ENCODE measurements around the gene MCCC1. TPM values are rescaled to one million over a fixed set of nuclear protein-coding genes. Genes with fewer than 3 reads are reported as not detected.

Gene MCCC1
- total RNA-seq, 4 donors from 2014 or later, result 26.4 to 37.3 (median 27.8) TPM

- no peaks in the 10 kb centered on the region for H3K9me3 ChIP-seq
- intact Hi-C loops (cut with DNase I), result no loop called here
- peaks cover 0 to 38% (median 31%) of the 10 kb centered on the region in 4 donors for H3K4me1 ChIP-seq
- H3K27ac ChIP-seq (replicated peaks in 1 of 4), result no peak overlapping the region
- H3K27me3 ChIP-seq, result no peaks in the 10 kb centered on the region
- no peaks in the 10 kb centered on the region for H3K36me3 ChIP-seq
- no peak overlapping the region for H3K4me3 ChIP-seq
- no peak for DNase-seq (ENCODE audit: extremely low spot score)
- TF ChIP-seq, protein P1, sequence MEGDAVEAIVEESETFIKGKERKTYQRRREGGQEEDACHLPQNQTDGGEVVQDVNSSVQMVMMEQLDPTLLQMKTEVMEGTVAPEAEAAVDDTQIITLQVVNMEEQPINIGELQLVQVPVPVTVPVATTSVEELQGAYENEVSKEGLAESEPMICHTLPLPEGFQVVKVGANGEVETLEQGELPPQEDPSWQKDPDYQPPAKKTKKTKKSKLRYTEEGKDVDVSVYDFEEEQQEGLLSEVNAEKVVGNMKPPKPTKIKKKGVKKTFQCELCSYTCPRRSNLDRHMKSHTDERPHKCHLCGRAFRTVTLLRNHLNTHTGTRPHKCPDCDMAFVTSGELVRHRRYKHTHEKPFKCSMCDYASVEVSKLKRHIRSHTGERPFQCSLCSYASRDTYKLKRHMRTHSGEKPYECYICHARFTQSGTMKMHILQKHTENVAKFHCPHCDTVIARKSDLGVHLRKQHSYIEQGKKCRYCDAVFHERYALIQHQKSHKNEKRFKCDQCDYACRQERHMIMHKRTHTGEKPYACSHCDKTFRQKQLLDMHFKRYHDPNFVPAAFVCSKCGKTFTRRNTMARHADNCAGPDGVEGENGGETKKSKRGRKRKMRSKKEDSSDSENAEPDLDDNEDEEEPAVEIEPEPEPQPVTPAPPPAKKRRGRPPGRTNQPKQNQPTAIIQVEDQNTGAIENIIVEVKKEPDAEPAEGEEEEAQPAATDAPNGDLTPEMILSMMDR (IDR thresholded peaks at IDR 0.05), result no peak
Measured at GRCh38 chr3:182969277-182969676, 130.0 kb downstream of the MCCC1 start.

DNA sequence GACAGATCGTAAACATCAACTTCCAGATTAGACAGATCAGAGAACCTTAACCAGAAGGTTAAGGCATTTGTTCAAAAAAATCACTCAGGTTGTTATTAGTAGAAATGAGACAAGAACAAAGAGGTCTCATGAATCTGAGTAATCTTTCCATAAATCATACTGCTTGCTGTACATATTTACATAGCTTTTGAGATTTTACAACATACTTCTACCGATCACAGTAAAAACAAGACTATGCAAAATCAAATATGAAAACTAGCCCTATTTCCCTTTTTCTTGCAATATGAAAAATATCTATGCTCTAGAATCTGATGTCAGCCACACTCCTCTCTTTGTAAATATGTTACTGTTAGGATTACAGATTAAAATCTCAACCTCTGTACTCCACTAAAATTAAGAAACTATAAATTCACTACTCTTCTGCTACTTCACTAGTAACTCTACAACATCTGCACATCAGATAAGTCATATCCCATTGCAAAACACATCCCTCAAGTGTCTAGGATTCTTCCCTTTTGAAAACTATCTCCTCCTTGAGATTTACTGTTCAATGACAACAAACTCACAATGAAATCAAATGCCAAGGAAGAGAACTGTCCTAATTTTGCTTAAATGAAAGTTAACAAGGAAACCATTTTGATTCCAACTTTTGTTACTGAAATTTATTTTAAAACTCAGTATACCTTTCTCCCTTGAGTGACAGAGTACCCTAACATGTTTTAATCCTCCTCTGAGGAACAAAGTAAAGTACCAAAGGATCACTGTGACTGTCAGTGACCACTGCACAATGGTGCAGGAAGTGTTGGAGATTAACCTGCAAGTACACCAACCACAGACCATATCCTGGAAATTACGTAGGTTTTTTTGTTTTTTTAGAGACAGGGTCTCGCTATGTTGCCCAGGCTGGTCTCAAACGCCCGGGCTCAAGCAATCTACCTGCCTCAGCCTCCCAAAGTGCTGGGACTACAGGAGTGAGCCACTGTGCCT lies 131.8 kb downstream of the MCCC1 start:
- no peaks in the 10 kb centered on the region for H3K27me3 ChIP-seq
- H3K9me3 ChIP-seq, result no peaks in the 10 kb centered on the region
- TF ChIP-seq POLR2A (IDR thresholded peaks at IDR 0.05; ENCODE audit: low read depth) (no peak), EP300 (IDR thresholded peaks at IDR 0.05) (no peak), POLR2AphosphoS5 (IDR thresholded peaks at IDR 0.05) (no peak)
- TF ChIP-seq, protein P1 (IDR thresholded peaks at IDR 0.05), result no peak
- H3K4me3 ChIP-seq, result no peak overlapping the region
- intact Hi-C loops (cut with DNase I), result no loop called here
- no peak overlapping the region for H3K27ac ChIP-seq (replicated peaks in 1 of 4)
- peaks cover 0 to 10% (median 0%) of the 10 kb centered on the region in 4 donors for H3K36me3 ChIP-seq
- WGBS, result 81% methylated on average over 6 of the region's 6 CpGs
- peaks cover 0 to 42% (median 35%) of the 10 kb centered on the region in 4 donors for H3K4me1 ChIP-seq
- DNase-seq (ENCODE audit: extremely low spot score), result no peak

DNA sequence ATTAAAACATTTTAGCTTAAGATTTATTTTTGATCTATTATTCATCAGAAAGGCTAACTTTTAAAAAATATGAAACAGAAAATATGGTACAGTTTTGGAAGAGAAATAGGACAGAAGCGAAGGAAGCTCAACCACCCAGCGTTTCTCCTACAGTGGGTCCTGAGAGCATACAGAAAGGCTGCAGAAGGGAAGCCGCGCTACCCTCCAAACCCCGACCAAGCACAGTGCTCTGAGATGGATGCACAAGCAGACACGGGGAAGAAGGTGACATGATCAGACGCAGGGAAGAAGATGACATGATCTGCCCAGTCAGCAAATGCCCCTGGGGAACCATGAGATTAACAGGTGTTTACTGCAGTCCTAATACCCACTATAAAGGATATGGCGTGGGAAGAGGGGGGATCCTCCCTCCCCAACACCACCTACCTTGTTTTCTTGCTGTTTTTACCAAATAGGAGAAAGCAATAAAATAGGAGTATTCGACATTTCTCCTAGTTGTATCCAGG lies 133.4 kb downstream of the MCCC1 start:
- peaks cover 5 to 56% (median 49%) of the 10 kb centered on the region in 4 donors for H3K4me1 ChIP-seq

More for the DNA sequence above, 133.4 kb downstream of the MCCC1 start:
- intact Hi-C loops (cut with DNase I), result no loop called here
- Histone ChIP-seq H3K27me3 (no peaks in the 10 kb centered on the region), H3K27ac (replicated peaks in 1 of 4) (no peak overlapping the region), H3K9me3 (no peaks in the 10 kb centered on the region), H3K4me3 (no peak overlapping the region), H3K36me3 (peaks cover 0 to 19% (median under 1%) of the 10 kb centered on the region in 4 donors)
- TF ChIP-seq, protein P1 (IDR thresholded peaks at IDR 0.05), result no peak
- TF ChIP-seq EP300 (IDR thresholded peaks at IDR 0.05), result no peak
- TF ChIP-seq POLR2AphosphoS5 (IDR thresholded peaks at IDR 0.05), result no peak
- no peak for TF ChIP-seq POLR2A (IDR thresholded peaks at IDR 0.05; ENCODE audit: low read depth)
- DNase-seq (ENCODE audit: extremely low spot score), result no peak
- WGBS, result 84% methylated on average over 9 of the region's 9 CpGs

Other genes starting within 250 kb of the MCCC1 start
- gene DCUN1D1, start 119.0 kb downstream of the MCCC1 start, total RNA-seq, result 10 to 100 TPM; 31.1 to 41.1 (median 34.0) TPM
- gene LAMP3, start 63.2 kb upstream of the MCCC1 start, total RNA-seq, result under 1 TPM in 3 of 4 donors, not detected in 1; under 0.01 to 0.40 (median 0.32) TPM
- gene B3GNT5, start 153.8 kb upstream of the MCCC1 start, total RNA-seq, result 10 to 100 TPM in 1 of 4 donors, 1 to 10 TPM in 3; 2.1 to 11.3 (median 5.2) TPM